Measurements from ENCODE around the gene SLC19A1.

SLC19A1 gene

DNA sequence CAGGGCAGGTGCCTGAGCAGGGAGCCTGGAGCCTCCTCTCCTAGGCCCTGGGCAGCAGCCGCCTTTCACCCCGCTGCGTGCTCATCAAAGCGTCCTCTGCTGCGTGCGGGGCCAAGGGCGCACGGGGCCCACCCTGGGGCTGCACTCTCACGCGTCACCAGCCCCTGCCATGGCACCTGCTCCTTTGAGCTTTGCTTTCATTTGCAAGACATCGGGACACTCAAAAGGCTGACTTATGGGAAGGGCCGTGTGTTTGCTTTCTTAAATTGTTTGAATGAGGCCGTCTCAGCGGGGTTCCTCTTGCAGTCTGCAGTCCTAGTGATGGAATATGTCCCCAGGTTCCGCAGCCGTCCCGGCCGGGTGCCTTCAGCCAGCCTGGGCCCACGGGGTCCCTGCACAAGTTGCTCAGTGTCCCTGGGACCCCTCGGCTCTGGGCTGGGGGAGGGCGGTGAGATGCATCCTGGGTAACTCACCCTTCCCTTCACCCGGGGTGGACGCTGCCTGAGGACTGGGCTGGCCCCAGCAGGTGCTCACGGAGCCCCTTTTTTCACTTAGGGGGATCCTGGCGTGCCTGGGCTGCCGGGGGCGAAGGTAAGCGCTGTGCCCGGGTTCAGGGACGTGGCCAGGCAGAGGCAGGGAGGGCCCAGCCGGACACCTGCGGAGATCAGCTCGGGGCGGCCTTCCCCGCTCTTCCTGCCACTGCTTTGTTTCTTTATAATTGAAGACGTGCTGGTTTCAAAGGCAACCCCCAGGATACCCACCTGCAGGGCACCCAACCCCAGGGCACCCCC, 53.1 kb downstream of the SLC19A1 start:
- no peak for DNase-seq

GRCh38 chr21:45487891-45488600, 54.2 kb downstream of the SLC19A1 start:
- no peak for DNase-seq

DNA sequence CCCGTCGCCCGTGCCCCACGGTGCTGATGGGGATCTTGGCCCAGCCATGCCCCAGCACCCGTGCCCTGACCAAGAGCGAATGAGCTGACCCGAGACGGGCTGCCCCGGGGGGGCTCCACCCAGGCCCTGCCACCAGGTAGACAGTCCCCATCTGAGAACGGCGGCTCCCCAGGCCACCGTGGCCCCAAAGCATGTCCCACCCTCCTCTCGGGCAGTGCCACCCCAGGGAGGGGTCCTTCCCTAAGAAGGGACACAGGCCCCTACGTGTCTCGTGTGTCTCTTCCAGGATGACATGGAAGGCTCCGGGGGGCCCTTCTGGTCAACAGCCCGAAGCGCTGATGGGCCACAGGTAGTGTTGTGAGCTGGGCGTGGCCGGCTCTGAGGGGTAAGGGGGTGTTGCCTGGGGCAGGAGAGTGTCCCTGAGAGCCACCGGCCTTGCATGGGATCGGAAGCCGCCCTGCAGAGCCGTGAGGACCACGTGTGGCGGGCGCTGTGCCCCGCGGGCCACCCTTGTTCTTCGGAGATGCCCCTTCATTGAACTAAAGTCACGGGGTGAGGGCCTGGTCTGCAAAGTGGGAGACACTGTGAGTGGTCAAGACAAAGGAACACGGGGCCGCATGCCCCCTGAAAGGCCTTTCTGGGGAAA, 55.0 kb downstream of the SLC19A1 start:
- no peak for DNase-seq

GRCh38 chr21:45486443-45487160, 55.6 kb downstream of the SLC19A1 start:
- no peak for DNase-seq

GRCh38 chr21:45485686-45486442, 56.4 kb downstream of the SLC19A1 start:
- no peak for DNase-seq

DNA sequence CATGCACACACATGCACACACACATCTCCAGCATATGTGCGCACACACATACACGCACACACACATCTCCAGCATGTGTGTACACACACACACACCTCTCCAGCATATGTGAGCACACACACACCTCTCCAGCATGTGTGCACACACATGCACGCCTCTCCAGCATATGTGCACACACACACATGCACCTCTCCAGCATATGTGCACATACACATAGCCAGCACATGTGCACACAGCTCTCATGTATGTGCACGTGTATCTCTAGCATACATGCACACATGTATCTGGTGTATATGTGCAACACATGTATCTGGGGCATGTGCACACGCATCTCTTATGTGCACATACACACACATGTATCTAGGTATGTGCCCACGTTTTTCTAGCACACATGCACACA, 57.9 kb downstream of the SLC19A1 start:
- no peak for DNase-seq

GRCh38 chr21:45482899-45483821, 59.1 kb downstream of the SLC19A1 start:
- no peak for DNase-seq

DNA sequence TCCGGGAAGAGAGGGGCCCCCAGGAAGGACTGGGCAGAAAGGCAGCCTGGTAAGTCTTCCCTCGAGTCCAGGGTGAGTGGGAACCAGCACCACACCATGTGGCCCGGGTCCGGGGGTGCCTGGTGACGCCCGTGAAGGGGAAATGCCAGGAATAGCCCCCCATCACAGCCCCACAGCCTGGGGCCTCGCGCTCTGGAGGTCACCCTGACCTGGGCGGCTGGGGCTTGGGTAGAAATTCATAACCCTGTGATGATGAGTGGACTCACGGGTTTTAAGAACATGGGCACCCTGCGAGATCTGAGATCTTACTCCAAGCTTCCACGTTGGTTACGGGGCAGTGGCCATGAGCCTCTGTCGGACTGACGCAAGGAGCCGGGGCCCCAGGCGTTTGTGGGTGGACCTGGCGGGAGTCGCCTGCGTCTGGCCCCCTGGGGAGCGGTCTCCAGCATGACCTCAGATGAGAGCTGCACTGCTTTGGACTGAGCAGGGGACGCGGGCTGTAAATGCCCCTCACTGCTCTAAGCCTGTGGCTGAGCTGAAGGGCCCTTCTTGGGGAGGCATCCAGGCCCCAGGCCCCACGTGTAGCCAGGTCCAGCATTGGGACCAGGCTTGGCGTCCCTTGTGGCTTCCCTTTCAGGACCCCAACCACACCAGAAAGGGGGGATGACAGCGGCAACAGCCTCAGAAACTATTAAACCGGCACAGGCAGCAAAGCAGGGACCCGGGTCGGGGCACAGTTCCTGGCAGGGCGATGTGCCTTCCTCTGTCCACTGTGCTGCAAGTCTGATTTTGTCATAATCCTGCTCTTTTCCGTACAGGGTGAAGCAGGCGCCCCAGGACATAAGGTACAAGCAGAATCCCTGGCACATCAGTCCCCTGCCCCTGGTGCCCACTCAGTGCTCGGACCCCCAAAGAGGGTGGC, 60.0 kb downstream of the SLC19A1 start:
- DNase-seq: no peak

DNA sequence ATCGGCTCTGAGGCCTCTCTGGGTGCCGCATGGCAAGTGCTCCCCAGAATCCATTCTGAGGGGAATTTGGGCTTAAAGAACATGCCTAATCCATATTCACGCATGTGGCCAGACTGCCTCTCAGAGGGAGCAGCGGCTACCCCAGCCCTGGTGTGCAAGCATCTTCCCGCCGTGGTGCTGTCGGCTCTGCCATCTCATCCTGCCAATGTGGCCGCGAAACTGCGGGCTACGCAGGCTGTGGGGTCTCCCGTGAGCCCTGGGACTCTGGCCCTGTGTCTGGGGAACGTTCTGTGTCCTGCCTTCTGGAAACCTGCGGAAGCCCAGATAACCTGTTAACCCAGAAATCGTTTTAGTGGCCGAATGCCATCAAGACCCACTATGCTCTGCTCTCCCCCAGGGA, 60.7 kb downstream of the SLC19A1 start:
- DNase-seq: no peak

GRCh38 chr21:45480701-45481500, 61.3 kb downstream of the SLC19A1 start:
- DNase-seq: no peak

GRCh38 chr21:45479691-45480675, 62.3 kb downstream of the SLC19A1 start:
- no peak for DNase-seq

- no peak for DNase-seq
These were observed 63.2 kb downstream of the SLC19A1 start for GRCh38 chr21:45478816-45479669.

- DNase-seq: peak; percentile 36 to 40
These were observed 64.0 kb downstream of the SLC19A1 start for GRCh38 chr21:45478115-45478801.

DNA sequence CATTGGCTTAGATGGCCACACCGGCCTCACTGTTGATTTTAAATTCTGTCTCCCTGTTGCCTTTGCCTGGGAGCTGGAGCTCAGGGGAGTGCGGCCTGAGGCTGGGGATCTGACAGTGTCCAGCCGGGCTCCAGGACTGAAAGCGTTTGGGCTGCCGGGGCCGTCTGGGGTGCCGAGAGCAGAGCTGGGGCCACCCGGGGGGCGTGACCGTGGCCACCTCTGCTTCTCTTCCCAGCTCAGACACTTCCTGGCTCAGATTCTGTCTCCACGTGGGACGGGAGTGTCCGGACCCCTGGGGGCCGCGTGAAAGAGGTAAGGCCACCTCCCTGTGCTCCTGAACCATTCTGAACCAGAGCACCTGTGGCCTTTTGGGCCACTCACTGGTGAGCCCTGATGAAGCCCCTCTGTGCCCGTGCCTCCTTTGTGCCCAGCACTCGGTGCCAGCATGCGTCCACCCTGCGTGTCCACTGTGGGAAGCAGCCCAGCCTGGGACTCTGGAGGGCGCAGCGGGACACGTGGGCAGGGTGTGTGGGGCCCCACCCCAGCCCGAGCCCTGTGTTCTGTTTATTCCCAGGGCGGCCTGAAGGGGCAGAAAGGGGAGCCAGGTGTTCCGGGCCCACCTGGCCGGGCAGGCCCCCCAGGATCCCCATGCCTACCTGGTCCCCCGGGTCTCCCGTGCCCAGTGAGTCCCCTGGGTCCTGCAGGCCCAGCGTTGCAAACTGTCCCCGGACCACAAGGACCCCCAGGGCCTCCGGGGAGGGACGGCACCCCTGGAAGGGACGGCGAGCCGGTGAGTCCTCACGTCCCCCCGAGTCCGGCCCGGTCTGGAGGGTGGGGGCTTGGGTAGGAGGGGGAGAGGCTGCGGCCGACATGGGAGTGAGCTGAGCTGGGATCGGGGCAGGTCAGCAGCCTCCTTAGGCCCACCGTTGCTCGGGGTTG, 64.8 kb downstream of the SLC19A1 start:
- no peak for DNase-seq

- DNase-seq: no peak
These were observed 65.7 kb downstream of the SLC19A1 start for GRCh38 chr21:45476582-45476981.
